HG02798 (cell line): ENCODE results near the gene TNNI3.
"Not testable (repeated sequence)": the region's sequence is repeated elsewhere in the genome, so short reads cannot be mapped to it uniquely, and the experiment has no call there.

Experiments
- ATAC-seq: cut with Tn5 transposase; IDR thresholded peaks from one replicate; pipeline ENCODE4 v1.9.1; 2021; ENCODE audit warnings: mild to moderate bottlenecking; ENCODE audit not compliant: unreplicated experiment, poor library complexity

Gene TNNI3

DNA sequence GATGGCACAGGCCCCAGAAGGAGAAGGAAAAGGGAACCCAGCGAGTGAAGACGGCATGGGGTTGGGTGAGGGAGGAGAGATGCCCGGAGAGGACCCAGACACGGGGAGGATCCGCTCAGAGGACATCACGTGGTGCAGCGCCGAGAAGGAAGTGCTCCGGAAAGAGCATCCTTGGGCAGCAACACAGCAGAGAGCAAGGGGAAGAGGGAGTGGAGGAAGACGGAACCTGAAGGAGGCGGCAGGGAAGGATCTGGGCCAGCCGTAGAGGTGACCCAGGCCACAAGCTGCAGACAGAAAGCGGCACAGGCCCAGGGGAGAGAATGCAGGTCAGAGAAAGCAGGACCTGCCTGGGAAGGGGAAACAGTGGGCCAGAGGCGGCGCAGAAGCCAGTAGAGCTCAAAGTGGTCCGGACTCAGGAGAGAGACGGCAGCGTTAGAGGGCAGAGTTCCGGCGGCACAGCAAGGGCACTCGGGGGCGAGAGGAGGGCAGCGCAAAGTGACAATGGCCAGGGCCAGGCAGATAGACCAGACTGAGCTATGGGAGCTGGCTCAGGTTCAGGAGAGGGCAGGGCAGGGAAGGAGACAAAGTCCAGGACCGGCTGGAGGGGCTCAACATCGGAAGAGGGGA lies 41.2 kb downstream of the TNNI3 start:
- ATAC-seq = no peak

DNA sequence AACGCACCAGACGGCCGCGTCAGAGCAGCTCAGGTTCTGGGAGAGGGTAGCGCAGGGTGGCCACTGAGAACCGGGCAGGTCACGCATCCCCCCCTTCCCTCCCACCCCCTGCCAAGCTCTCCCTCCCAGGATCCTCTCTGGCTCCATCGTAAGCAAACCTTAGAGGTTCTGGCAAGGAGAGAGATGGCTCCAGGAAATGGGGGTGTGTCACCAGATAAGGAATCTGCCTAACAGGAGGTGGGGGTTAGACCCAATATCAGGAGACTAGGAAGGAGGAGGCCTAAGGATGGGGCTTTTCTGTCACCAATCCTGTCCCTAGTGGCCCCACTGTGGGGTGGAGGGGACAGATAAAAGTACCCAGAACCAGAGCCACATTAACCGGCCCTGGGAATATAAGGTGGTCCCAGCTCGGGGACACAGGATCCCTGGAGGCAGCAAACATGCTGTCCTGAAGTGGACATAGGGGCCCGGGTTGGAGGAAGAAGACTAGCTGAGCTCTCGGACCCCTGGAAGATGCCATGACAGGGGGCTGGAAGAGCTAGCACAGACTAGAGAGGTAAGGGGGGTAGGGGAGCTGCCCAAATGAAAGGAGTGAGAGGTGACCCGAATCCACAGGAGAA lies 42.0 kb downstream of the TNNI3 start:
- ATAC-seq = no peak

DNA sequence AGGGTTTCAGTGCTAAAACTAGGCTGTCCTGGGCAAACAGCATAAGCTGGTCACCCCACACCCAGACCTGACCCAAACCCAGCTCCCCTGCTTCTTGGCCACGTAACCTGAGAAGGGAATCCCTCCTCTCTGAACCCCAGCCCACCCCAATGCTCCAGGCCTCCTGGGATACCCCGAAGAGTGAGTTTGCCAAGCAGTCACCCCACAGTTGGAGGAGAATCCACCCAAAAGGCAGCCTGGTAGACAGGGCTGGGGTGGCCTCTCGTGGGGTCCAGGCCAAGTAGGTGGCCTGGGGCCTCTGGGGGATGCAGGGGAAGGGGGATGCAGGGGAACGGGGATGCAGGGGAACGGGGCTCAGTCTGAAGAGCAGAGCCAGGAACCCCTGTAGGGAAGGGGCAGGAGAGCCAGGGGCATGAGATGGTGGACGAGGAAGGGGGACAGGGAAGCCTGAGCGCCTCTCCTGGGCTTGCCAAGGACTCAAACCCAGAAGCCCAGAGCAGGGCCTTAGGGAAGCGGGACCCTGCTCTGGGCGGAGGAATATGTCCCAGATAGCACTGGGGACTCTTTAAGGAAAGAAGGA lies 42.9 kb downstream of the TNNI3 start:
- ATAC-seq = no peak

DNA sequence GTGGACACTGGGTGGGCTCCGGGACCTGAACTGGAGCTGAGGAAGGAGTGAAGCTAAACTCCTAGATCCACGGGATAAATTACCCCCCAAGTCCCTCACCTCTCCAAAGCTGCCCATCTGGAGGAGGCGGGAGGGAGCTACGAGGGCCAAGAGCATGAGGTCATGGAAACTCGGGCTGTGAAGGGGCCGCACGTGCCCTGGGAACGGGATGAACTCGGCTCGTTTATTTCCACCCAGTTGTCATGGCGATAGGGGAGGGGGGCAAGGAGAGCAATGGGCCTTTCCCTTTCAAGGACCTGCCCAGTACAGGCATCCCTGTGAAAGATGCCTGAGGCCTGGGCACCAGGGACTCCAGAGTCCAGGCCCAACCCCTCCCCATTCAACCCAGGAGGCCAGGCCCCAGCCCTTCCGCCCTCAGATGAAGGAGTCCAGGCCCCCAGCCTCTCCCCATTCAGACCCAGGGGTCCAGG lies 43.9 kb downstream of the TNNI3 start:
- ATAC-seq = no peak

DNA sequence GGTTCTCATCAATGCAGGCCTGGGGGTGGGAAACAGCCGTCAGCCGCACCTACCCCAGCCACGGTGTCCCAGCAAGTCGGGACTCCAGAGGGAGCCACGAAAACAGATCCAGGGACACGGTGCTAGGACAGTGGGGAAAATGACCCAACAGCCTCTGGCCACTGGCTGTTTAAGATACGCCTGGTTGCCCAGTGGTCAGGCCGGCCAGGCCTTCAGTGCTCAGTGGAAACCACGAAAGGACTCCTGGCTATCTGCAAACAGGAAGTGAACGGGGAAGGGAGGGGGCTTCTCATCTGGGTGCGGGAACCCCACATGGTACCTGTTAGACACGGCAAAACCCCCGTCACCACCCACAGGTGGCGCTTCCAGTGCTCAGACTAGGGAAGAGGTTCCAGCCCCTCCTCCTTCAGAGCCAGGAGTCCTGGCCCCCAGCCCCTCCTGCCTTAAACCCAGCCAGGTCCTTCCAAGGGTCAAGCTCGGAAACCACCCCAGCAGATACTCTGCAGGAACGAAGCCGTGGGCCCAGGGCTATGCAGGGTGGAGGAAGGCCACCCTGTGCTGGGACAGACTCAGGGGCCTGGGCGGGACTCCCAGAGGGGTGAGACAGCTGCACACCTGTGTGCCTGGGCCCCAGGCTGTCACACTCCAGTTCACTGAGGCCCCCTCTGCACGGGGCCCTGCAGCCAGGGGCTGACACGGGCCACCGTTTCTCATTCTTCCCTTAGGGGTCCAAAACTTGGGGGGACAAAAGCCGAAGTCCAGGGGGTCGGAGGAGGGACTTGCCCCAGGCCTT lies 44.6 kb downstream of the TNNI3 start:
- ATAC-seq = no peak

DNA sequence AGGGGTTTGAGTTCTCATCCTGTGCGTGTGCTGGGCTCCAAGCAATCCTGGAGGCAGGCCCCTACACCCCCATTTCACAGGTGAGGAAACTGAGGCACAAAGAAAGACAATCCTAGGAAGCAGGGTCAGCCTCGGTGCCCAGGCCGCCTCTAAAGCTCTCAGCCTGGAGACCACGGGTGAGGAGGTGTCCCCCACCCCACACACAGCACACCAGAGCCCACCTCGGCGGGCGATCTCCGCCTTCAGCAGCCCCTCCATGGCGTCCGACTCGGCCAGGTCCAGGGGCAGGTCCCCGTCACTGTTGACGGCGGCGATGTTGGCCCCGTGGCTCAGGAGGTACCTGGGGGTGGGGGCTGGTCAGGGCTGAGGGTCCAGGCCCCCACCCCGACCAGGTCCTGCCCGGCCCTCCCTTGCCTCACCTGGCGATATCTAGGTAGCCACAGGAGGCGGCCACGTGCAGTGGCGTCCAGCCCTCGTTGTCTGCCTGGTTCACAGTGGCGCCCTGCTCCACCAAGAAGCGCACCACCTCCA lies 45.2 kb downstream of the TNNI3 start:
- no peak for ATAC-seq

DNA sequence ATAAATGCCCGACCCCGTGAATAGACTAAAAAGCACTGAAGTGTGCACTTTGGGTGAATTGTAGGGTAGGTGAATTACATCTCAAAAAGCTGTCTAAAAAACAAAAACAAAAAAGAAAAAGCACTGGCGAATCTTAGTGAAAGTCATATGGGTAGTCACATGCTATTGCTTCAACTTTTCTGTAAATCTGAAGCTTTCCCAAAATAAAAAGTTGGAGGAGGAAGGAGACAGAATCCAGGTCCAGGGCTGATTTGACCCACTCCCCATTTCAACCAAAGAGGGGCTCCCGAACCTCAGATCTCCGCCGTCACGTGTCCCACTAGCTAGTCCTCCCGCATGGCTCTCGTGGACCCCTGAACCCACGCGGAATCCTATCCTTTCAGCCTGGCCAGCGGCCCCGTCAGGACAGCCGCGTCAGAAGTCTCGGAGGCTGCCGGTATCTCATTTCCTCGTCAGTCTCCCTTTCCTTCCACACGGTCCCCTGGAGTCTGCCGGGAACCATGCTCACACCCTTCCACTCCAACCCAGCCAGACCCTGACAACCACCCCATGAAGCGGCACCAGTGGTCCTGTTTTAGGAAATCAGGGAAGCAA lies 46.2 kb downstream of the TNNI3 start:
- ATAC-seq = no peak

DNA sequence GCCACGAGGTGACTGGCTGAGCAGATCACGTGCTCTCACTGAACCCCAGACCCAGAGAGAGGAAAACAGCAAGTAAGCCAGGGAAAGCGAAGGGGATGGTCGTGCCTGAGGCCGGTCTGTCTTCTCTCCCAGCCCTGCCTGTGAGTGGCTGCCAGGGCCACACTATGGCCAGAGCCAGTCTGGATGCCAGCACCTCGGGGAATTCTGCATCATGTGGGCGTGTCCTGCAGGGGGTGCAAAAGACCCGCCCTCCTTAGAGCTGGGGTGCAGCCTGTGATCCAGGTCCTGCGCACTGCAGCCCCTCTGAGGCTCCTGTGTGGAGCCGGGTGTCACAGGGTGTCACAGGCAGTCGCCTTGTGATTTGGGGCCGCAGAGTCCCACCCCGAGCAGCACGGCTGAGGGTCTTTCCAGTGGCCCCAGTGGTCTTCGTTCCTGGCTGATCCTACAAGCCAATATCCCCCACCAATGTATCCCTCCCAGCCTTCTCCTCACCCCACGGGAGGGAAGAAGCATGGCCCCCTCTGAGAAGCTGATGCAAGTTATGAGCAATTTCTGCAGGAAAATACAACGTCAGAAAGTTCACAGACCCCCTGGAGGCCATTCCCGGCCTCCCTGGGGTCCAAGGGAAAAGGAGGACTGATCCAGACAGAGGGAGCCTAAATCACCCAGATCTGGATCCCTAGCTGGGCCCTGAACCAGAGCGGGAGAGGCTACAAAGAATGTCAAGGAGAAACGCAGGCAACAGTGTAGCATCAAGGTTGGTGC lies 47.8 kb downstream of the TNNI3 start:
- ATAC-seq = no peak

DNA sequence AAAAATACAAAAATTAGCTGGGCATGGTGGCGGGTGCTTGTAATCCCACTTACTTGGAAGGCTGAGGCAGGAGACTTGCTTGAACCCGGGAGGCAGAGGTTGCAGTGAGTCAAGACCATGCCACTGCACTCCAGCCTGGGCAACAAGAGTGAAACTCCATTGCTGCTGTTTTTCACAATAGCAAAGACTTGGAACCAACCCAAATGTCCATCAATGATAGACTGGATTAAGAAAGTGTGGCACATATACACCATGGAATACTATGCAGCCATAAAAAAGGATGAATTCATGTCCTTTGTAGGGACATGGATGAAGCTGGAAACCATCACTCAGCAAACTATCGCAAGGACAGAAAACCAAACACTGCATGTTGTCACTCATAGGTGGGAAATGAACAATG lies 50.3 kb downstream of the TNNI3 start:
- ATAC-seq = not testable (repeated sequence)

DNA sequence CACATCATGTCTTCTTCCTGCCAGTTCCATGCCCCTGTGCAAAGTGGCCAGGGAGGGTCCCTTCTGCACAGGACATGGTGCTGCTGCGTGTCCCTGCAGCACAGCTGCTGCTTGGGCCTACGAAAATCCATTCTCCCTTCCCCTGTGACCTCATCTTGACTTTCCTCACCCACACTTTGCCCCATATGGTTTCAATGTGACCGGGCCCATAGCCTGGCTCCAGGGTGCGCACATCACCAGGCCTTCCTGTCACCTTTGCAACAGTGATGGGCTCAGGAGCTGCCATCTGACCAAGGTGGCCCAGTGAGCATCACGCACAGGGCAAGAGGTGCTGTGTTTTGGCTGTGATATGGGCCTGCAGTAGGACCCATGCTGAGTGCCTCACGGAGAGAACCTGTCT lies 50.9 kb downstream of the TNNI3 start:
- ATAC-seq = no peak

DNA sequence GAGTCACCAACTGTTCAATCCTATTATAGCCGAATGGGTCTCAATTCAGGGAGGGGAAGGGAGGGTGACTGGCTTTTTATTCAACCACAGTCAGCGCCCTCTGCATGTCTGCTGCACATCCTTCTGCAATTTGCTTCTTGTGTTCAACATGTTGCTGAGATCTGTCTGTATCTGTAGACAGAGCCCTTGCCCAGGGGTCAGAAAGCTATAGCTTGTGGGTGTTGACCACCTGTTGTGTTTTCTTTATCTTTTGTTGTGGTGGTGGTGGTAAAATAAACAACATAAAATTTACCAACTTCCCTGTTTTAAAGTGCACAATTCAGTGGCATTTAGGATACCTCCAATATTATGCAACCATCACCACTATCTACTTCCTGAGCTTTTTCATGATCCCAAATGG lies 52.3 kb downstream of the TNNI3 start:
- ATAC-seq = no peak

DNA sequence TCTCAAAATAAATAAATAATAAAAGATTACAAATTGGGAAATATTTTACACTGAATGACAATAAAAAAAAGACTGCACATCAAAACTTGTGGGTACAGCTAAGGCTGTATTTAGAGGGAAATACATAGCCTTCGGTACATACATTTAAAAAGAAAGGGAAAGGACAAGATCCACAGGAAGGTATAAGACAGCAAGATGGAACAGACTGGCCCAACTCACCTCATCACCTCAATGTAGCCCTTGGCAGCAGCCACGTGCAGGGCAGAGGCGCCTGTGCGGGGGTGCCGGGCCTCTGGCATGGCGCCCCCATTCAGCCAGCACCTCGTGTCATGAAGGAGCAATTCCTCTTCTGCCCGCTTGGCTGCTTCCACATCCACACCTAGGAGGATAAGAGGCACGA lies 54.3 kb downstream of the TNNI3 start:
- ATAC-seq = no peak
